Thyroid gland (tissue), 4 donors: ENCODE data around the gene IVL.

Source experiments
- POLR2A ChIP-seq, 2 donors: fragments of 450-650 bp; IDR thresholded peaks; one replicate each; pipeline ENCODE4 v1.6.1; 2017; ENCODE audit warnings: antibody characterized with exemption in 2 of 2, mild to moderate bottlenecking in 2 of 2, moderate library complexity in 1 of 2
- TF ChIP-seq, protein P1 (sequence below), 6 experiments: fragments of 200-600 bp in 3 of 6; fragments of 450-650 bp in 3 of 6; sonication (generic) in 3 of 6; IDR thresholded peaks; one replicate each; pipeline ENCODE4 v1.5.1; 2016 to 2019; ENCODE audit warnings: antibody characterized with exemption in 6 of 6, mild to moderate bottlenecking in 2 of 6, inconsistent platforms in 1 of 6, moderate library complexity in 1 of 6

DNA sequence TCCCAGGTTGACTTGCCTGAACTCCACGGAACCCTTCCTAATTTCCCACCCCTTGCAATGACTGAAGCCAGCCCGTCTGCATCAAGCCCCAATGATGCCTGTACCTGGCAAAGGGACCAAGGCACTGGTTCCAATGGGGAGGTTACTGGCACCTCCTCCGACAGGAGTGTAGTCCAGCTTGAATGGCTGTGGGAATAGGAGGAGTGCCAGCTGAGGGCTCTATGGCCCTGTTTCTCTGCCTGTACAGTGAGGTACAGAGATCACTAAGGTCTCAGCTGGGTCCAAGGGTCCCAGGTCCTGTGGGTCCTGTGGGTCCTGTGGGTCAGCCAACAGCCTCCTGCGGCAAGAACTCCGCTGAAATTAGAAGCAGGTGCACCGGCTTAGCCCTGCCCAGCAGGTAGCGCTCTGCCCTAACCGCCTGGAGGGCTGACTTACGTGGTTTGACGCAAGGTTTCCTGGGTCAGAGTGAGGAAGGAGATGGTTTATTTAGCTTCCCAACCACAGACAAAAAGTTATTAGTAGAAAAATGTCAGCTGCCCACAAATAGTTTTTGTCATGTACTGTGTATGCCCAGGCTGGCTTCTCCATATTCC lies 52.2 kb downstream of the IVL start:
- TF ChIP-seq, protein P1, sequence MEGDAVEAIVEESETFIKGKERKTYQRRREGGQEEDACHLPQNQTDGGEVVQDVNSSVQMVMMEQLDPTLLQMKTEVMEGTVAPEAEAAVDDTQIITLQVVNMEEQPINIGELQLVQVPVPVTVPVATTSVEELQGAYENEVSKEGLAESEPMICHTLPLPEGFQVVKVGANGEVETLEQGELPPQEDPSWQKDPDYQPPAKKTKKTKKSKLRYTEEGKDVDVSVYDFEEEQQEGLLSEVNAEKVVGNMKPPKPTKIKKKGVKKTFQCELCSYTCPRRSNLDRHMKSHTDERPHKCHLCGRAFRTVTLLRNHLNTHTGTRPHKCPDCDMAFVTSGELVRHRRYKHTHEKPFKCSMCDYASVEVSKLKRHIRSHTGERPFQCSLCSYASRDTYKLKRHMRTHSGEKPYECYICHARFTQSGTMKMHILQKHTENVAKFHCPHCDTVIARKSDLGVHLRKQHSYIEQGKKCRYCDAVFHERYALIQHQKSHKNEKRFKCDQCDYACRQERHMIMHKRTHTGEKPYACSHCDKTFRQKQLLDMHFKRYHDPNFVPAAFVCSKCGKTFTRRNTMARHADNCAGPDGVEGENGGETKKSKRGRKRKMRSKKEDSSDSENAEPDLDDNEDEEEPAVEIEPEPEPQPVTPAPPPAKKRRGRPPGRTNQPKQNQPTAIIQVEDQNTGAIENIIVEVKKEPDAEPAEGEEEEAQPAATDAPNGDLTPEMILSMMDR (IDR thresholded peaks at IDR 0.05): no peak
- TF ChIP-seq POLR2A (IDR thresholded peaks at IDR 0.05): no peak
